Subcutaneous abdominal adipose tissue (tissue), 5 donors: ENCODE data around the gene C19orf85.

Experiments used
- H3K27ac ChIP-seq: one replicate; pipeline ENCODE4 v1.7.0; 2013; ENCODE audit warnings: low read depth, mild to moderate bottlenecking, inconsistent platforms, low read length, moderate library complexity
- H3K27me3 ChIP-seq, 5 donors: one replicate each; pipeline ENCODE4 v1.7.0; 2013; ENCODE audit warnings: low read length in 5 of 5, inconsistent platforms in 1 of 5; ENCODE audit not compliant: control insufficient read depth in 5 of 5, insufficient read depth in 4 of 5
- H3K36me3 ChIP-seq, 5 donors: one replicate each; pipeline ENCODE4 v1.7.0; 2013; ENCODE audit warnings: low read length in 5 of 5; ENCODE audit not compliant: control insufficient read depth in 5 of 5, insufficient read depth in 5 of 5
- H3K4me1 ChIP-seq, 5 donors: one replicate each; pipeline ENCODE4 v1.7.0; 2013; ENCODE audit warnings: low read length in 5 of 5, mild to moderate bottlenecking in 3 of 5, moderate library complexity in 1 of 5; ENCODE audit not compliant: control insufficient read depth in 5 of 5, insufficient read depth in 5 of 5
- H3K4me3 ChIP-seq, 5 donors: one replicate each; pipeline ENCODE4 v1.7.0; 2013; ENCODE audit warnings: low read length in 5 of 5, low read depth in 1 of 5
- H3K9ac ChIP-seq, 5 donors: one replicate each; pipeline ENCODE4 v1.7.0; 2013; ENCODE audit warnings: low read length in 5 of 5, mild to moderate bottlenecking in 4 of 5, moderate library complexity in 3 of 5
- H3K9me3 ChIP-seq, 5 donors: one replicate each; pipeline ENCODE4 v1.7.0; 2013; ENCODE audit warnings: low read length in 5 of 5; ENCODE audit not compliant: control insufficient read depth in 5 of 5
- donor health status: healthy.
- donor health status: healthy.
- donor health status: healthy.
- donor health status: healthy.
- donor health status: healthy.

Gene C19orf85

GRCh38 chr19:55484593-55485438 lies 20.3 kb upstream of the C19orf85 start, which contains the start of gene NAT14:
NAT14 (plus strand) TSS chr19:55485188; CDS start chr19:55485709, 521 bp downstream.
- Histone ChIP-seq H3K9ac (peak within 1 kb of the TSS in 3 of 5 donors; percentile 57 to 68 (median 58)), H3K36me3 (peaks cover 0 to 29% (median 14%) of the 10 kb centered on the region in 5 donors), H3K27me3 (peaks cover 0 to 32% (median 25%) of the 10 kb centered on the region in 5 donors), H3K27ac (peak within 1 kb of the TSS; percentile 74), H3K9me3 (no peaks in the 10 kb centered on the region), H3K4me1 (peaks cover 5 to 51% (median 48%) of the 10 kb centered on the region in 5 donors), H3K4me3 (peak within 1 kb of the TSS in 4 of 5 donors; percentile 47 to 64 (median 55))

- Histone ChIP-seq H3K9me3 (no peaks in the 10 kb centered on the region), H3K4me3 (peak overlapping the region in 2 of 5 donors; percentile 62 to 64), H3K4me1 (peaks cover 5 to 47% (median 42%) of the 10 kb centered on the region in 5 donors), H3K27me3 (peaks cover 0 to 27% (median 19%) of the 10 kb centered on the region in 5 donors), H3K36me3 (peaks cover 0 to 29% (median 14%) of the 10 kb centered on the region in 5 donors), H3K9ac (peak overlapping the region in 2 of 5 donors; percentile 35 to 68), H3K27ac (peak overlapping the region; percentile 74)
Observed at GRCh38 chr19:55483706-55484592, 19.4 kb upstream of the C19orf85 start.

- H3K27me3 ChIP-seq, result peaks cover 0 to 25% (median 18%) of the 10 kb centered on the region in 5 donors
- peaks cover 0 to 29% (median 14%) of the 10 kb centered on the region in 5 donors for H3K36me3 ChIP-seq
- no peak overlapping the region for H3K9ac ChIP-seq
- H3K9me3 ChIP-seq, result no peaks in the 10 kb centered on the region
- H3K4me1 ChIP-seq, result peaks cover 5 to 50% (median 43%) of the 10 kb centered on the region in 5 donors
- no peak overlapping the region for H3K27ac ChIP-seq
- no peak overlapping the region for H3K4me3 ChIP-seq
Observed at GRCh38 chr19:55482967-55483705, 18.6 kb upstream of the C19orf85 start.

GRCh38 chr19:55482156-55482961 lies 17.8 kb upstream of the C19orf85 start:
- Histone ChIP-seq H3K4me3 (no peak overlapping the region), H3K27me3 (peaks cover 0 to 19% (median 16%) of the 10 kb centered on the region in 5 donors), H3K36me3 (peaks cover 0 to 29% (median 14%) of the 10 kb centered on the region in 5 donors), H3K27ac (no peak overlapping the region), H3K9ac (no peak overlapping the region), H3K9me3 (no peaks in the 10 kb centered on the region), H3K4me1 (peaks cover 5 to 51% (median 44%) of the 10 kb centered on the region in 5 donors)

GRCh38 chr19:55481794-55482155 lies 17.2 kb upstream of the C19orf85 start:
- H3K4me3 ChIP-seq, result no peak overlapping the region
- H3K27me3 ChIP-seq, result peaks cover 0 to 14% (median 13%) of the 10 kb centered on the region in 5 donors
- no peak overlapping the region for H3K27ac ChIP-seq
- H3K4me1 ChIP-seq, result peaks cover under 1 to 51% (median 42%) of the 10 kb centered on the region in 5 donors
- H3K36me3 ChIP-seq, result peaks cover 0 to 29% (median 14%) of the 10 kb centered on the region in 5 donors
- H3K9ac ChIP-seq, result no peak overlapping the region
- no peaks in the 10 kb centered on the region for H3K9me3 ChIP-seq

GRCh38 chr19:55481148-55481793 lies 16.7 kb upstream of the C19orf85 start:
- Histone ChIP-seq H3K4me3 (no peak overlapping the region), H3K36me3 (peaks cover 0 to 29% (median 14%) of the 10 kb centered on the region in 5 donors), H3K9me3 (no peaks in the 10 kb centered on the region), H3K4me1 (peaks cover 0 to 46% (median 38%) of the 10 kb centered on the region in 5 donors), H3K27me3 (peaks cover 0 to 14% (median 11%) of the 10 kb centered on the region in 5 donors), H3K9ac (no peak overlapping the region), H3K27ac (no peak overlapping the region)

- Histone ChIP-seq H3K27ac (no peak overlapping the region), H3K36me3 (peaks cover 0 to 29% (median 14%) of the 10 kb centered on the region in 5 donors), H3K4me3 (no peak overlapping the region), H3K27me3 (peaks cover 0 to 6% (median 0%) of the 10 kb centered on the region in 5 donors), H3K9ac (no peak overlapping the region), H3K9me3 (no peaks in the 10 kb centered on the region), H3K4me1 (peaks cover 0 to 36% (median 30%) of the 10 kb centered on the region in 5 donors)
Observed at GRCh38 chr19:55479451-55480230, 15.1 kb upstream of the C19orf85 start.

GRCh38 chr19:55479045-55479444 lies 14.5 kb upstream of the C19orf85 start:
- peaks cover 0 to 29% (median 14%) of the 10 kb centered on the region in 5 donors for H3K36me3 ChIP-seq
- H3K9ac ChIP-seq, result no peak overlapping the region
- no peaks in the 10 kb centered on the region for H3K9me3 ChIP-seq
- H3K27me3 ChIP-seq, result no peaks in the 10 kb centered on the region
- H3K4me1 ChIP-seq, result peaks cover 0 to 30% (median 24%) of the 10 kb centered on the region in 5 donors
- H3K4me3 ChIP-seq, result no peak overlapping the region
- no peak overlapping the region for H3K27ac ChIP-seq
